ENCODE data around the gene ME1.

DNA sequence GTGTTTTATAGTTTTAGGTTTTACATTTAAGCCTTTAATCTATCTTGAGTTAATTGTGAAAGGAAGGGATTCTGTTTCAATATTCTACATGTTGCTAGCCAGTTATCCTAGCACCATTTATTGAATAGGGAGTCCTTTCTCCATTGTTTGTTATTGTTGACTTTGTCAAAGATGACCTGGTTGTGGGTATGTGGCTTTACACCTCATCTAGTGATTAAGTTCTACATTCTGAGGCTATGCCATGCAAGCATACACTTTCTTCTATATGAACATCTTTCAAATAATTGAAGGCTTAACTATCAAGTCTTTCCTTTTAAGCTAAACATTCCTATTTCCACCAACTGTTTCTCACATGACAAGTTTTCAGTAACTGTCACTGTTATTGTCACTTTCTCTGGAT, 46.1 kb downstream of the ME1 start:
- no peak for TF ChIP-seq EZH2phosphoT487 (IDR thresholded peaks at IDR 0.05; ENCODE audit: borderline replicate concordance)
- TF ChIP-seq, protein P1, sequence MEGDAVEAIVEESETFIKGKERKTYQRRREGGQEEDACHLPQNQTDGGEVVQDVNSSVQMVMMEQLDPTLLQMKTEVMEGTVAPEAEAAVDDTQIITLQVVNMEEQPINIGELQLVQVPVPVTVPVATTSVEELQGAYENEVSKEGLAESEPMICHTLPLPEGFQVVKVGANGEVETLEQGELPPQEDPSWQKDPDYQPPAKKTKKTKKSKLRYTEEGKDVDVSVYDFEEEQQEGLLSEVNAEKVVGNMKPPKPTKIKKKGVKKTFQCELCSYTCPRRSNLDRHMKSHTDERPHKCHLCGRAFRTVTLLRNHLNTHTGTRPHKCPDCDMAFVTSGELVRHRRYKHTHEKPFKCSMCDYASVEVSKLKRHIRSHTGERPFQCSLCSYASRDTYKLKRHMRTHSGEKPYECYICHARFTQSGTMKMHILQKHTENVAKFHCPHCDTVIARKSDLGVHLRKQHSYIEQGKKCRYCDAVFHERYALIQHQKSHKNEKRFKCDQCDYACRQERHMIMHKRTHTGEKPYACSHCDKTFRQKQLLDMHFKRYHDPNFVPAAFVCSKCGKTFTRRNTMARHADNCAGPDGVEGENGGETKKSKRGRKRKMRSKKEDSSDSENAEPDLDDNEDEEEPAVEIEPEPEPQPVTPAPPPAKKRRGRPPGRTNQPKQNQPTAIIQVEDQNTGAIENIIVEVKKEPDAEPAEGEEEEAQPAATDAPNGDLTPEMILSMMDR (conservative IDR thresholded peaks at IDR 0.05; ENCODE audit: low read length) = no peak
